HepG2 (cell line): ENCODE measurements around the gene YTHDF1. TPM values are rescaled to one million over a fixed set of nuclear protein-coding genes. Genes with fewer than 3 reads are reported as not detected.

ENCODE experiments used
- ATAC-seq: fragments of 200-7000 bp; cut with Tn5 transposase; 3 replicates; pipeline ENCODE4 v1.9.1; 2020; ENCODE audit warnings: mild to moderate bottlenecking, moderate library complexity
- BruUV-seq: library from RNA; stranded (reverse); fragments of 400-500 nt; replicated peaks from 2 replicates; lab custom pipeline; 2021; lab: Mats Ljungman, UMichigan
- CTCF ChIA-PET: fragments of 300-600 bp; formaldehyde crosslinking; extraction: SDS; loops from one replicate; lab custom pipeline; 2021; ENCODE audit warnings: low total read pairs, inconsistent platforms, low intra/inter-chr PET ratio; lab: Yijun Ruan, JAX
- POLR2A ChIA-PET: fragments of 350-600 bp; sonication (Branson Sonifier 250); formaldehyde crosslinking; loops from one replicate; lab custom pipeline; 2020; ENCODE audit warnings: antibody characterized with exemption, inconsistent platforms; lab: Yijun Ruan, JAX
- DNase-seq: peaks from one replicate; pipeline ENCODE4 v3.0.0-alpha.2; 2015; ENCODE audit warnings: low spot score
- FAIRE-seq: peaks from 3 replicates; lab custom pipeline; 2011; peaks lifted over from hg19 to GRCh38; lab: Jason Lieb, UNC
- H2AFZ ChIP-seq: one replicate; pipeline ENCODE4 v1.6.1; 2011; ENCODE audit warnings: low read length, inconsistent platforms
- H3K27ac ChIP-seq: fragments of 300-600 bp; 3 replicates; pipeline ENCODE4 v1.8.0; 2011; ENCODE audit warnings: mixed run types, mild to moderate bottlenecking, mixed read lengths, low read length, inconsistent platforms; ENCODE audit not compliant: insufficient read depth; ENCODE audit errors: extremely low read length
- H3K27me3 ChIP-seq, 2 experiments: fragments of 200-600 bp in 1 of 2; 2 replicates in 1 of 2; 3 replicates in 1 of 2; pipeline versions ENCODE4 v1.6.0 to v1.8.0; 2011; ENCODE audit warnings: low read length in 2 of 2, mild to moderate bottlenecking in 2 of 2, moderate library complexity in 2 of 2, inconsistent platforms in 1 of 2; ENCODE audit not compliant: insufficient read depth in 2 of 2, control insufficient read depth in 1 of 2
- H3K36me3 ChIP-seq, 2 experiments: fragments of 200-600 bp in 1 of 2; replicated peaks in 1 of 2; 2 replicates in 1 of 2; 3 replicates in 1 of 2; pipeline versions ENCODE4 v1.5.1 to v1.8.0; 2011; ENCODE audit warnings: low read length in 2 of 2, inconsistent platforms in 1 of 2; ENCODE audit not compliant: insufficient read depth in 2 of 2, control insufficient read depth in 1 of 2
- H3K4me1 ChIP-seq: 2 replicates; pipeline ENCODE4 v1.5.1; 2012; ENCODE audit warnings: low read length, inconsistent platforms; ENCODE audit not compliant: insufficient read depth
- H3K4me2 ChIP-seq: 2 replicates; pipeline ENCODE4 v1.6.0; 2011; ENCODE audit warnings: low read depth, low read length, inconsistent platforms
- H3K4me3 ChIP-seq, 3 experiments: fragments of 200-600 bp in 1 of 3; sonication (generic), shearing (Covaris generic) in 1 of 3; replicated peaks in 1 of 3; 2 replicates each; pipeline ENCODE4 v1.5.1; 2011 to 2016; ENCODE audit warnings: low read length in 3 of 3, inconsistent platforms in 2 of 3, low read depth in 2 of 3, mild to moderate bottlenecking in 2 of 3, control low read depth in 1 of 3, mixed read lengths in 1 of 3; ENCODE audit not compliant: insufficient read depth in 1 of 3
- H3K79me2 ChIP-seq: one replicate; pipeline ENCODE4 v1.6.1; 2011; ENCODE audit warnings: low read length, inconsistent platforms; ENCODE audit not compliant: insufficient read depth
- H3K9ac ChIP-seq: 2 replicates; pipeline ENCODE4 v1.6.0; 2011; ENCODE audit warnings: mild to moderate bottlenecking, low read depth, low read length, inconsistent platforms; ENCODE audit not compliant: insufficient read depth
- H3K9me3 ChIP-seq: 2 replicates; pipeline ENCODE4 v1.5.1; 2012; ENCODE audit warnings: mild to moderate bottlenecking, low read length
- H4K20me1 ChIP-seq: 2 replicates; pipeline ENCODE4 v1.6.0; 2011; ENCODE audit warnings: inconsistent platforms, mild to moderate bottlenecking, low read length, moderate library complexity; ENCODE audit not compliant: insufficient read depth
- EED ChIP-seq: sonication (generic); formaldehyde crosslinking; IDR thresholded peaks from 2 replicates; pipeline ENCODE4 v1.5.0; 2020; ENCODE audit warnings: mild to moderate bottlenecking, missing genetic modification reagents
- FOXP1 ChIP-seq, 2 experiments: fragments of 450-650 bp in 1 of 2; IDR thresholded peaks; 2 replicates each; pipeline ENCODE4 v1.6.1; 2017 to 2018; ENCODE audit warnings: antibody characterized with exemption in 1 of 2
- KAT2B ChIP-seq: fragments of 150-350 bp; IDR thresholded peaks from 2 replicates; pipeline ENCODE4 v1.6.1; 2014; ENCODE audit warnings: low read depth, low read length, borderline replicate concordance
- MAZ ChIP-seq, 2 experiments: sonication (generic) in 1 of 2; formaldehyde crosslinking in 1 of 2; IDR thresholded peaks; 2 replicates each; pipeline versions ENCODE4 v1.5.0 to v1.6.1; 2012 to 2020; ENCODE audit warnings: low read depth in 2 of 2, mild to moderate bottlenecking in 2 of 2, borderline replicate concordance in 1 of 2, improper control_type of control experiment in 1 of 2, low read length in 1 of 2, missing genetic modification reagents in 1 of 2, moderate library complexity in 1 of 2
- NFE2L1 ChIP-seq: sonication (generic); formaldehyde crosslinking; IDR thresholded peaks from 2 replicates; pipeline ENCODE4 v1.4.0; 2020; ENCODE audit warnings: missing genetic modification reagents, mild to moderate bottlenecking, borderline replicate concordance
- NR0B2 ChIP-seq: sonication (generic); formaldehyde crosslinking; IDR thresholded peaks from 2 replicates; pipeline ENCODE4 v1.4.0; 2020; ENCODE audit warnings: mild to moderate bottlenecking, missing genetic modification reagents
- ZNF225 ChIP-seq: sonication (generic); formaldehyde crosslinking; IDR thresholded peaks from 2 replicates; pipeline ENCODE4 v1.4.0; 2020; ENCODE audit warnings: mild to moderate bottlenecking, missing genetic modification reagents
- WGBS: methylation state at CpG from one replicate; pipeline ENCODE4 v1.1.6; 2017; ENCODE audit warnings: low lambda C conversion rate; 5-methylcytosine and 5-hydroxymethylcytosine counted together
- in situ Hi-C: cut with HindIII; loops from 2 replicates; pipeline ENCODE4 v1.10.0; 2017; ENCODE audit warnings: low pct_unique_long_range_greater_than_20kb; ENCODE audit not compliant: extremely low pct_ligation_motif_present
- intact Hi-C: fragments of 100-400 bp; cut with micrococcal nuclease; formaldehyde crosslinking; loops from one replicate; pipeline ENCODE4 v1.10.0; 2022; ENCODE audit not compliant: unreplicated experiment
- polyA plus RNA-seq, 8 experiments: library from polyadenylated mRNA; depleted of rRNA in 3 of 8; stranded (reverse) in 7 of 8; unstranded in 1 of 8; fragments of >200 nt; fragmentation: Illumina TruSeq in 4 of 8; extraction: Trizol in 4 of 8; gene quantifications; 2 replicates each; pipeline versions ENCODE4 v1.2.1 to v1.2.3, GENCODE V29; 2011 to 2016; ENCODE audit warnings: low read depth in 4 of 8, missing spikeins in 1 of 8, mixed read lengths in 1 of 8; ENCODE audit not compliant: insufficient read depth in 1 of 8
- total RNA-seq, 5 experiments: library from RNA; depleted of rRNA; stranded (reverse); fragments of >200 nt; fragmentation: Illumina TruSeq; extraction: Trizol; gene quantifications; 2 replicates each; pipeline ENCODE4 v1.2.3, GENCODE V29; 2016; ENCODE audit warnings: low read depth in 1 of 5

Gene YTHDF1
- total and polyA plus RNA-seq, 2 of the 13 experiments (the other 11 are each of a cell fraction or from before 2014, with no cell fraction given), result 34.5 to 37.7 TPM

DNA sequence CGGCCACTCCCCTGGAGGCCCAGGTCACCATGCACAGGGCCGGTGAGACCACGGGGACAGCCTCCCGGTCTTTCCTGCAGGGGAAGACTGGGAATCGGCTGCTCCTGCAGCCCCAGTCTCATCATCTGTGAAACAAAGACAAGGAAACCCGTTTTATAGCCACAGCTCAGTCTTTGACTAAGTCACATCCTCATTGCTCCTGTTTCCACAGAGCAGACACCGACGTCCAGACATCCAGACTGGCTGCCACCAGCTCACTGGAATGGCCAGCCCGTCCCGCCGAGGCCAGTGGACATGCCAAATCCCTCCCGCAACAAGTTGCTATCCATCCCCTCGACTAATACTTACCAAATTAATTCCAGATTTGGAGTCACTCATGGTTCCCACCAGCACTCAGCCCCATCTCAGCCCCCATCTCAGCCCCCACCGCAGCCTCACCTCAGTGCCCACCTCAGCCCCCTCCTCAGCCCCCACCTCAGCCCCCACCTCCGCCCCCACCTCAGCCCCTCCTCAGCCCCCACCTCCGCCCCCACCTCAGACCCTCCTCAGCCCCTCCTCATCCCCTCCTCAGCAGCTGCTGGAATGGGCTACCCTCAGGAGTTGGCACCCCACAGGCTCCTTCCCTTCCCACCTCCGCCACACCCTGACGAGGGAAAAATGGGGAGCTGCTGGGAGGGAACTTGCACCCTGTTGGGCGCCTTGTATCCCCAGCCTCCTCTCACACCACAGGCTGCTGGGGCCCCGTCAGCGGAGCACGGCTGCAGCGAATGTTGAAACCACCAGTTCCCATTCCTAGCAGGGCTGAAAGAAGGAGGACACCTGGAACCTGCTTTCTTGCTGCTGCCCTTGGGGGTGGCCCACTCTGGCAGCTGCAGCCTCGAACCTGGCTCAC is 48.7 kb downstream of the YTHDF1 start:
- DNase-seq (no peak), ATAC-seq (no peak; the same call in 2 of the 3 replicates)
- H3K4me2 ChIP-seq, result no peak overlapping the region

GRCh38 chr20:63166193-63167020 is 49.5 kb downstream of the YTHDF1 start:
- H3K36me3 ChIP-seq, result no peaks in the 10 kb centered on the region
- no peak overlapping the region for H3K4me2 ChIP-seq
- no peaks in the 10 kb centered on the region for H3K79me2 ChIP-seq
- ChIA-PET POLR2A (no interaction called here), CTCF (no interaction called here)
- no peaks in the 10 kb centered on the region for H3K9me3 ChIP-seq
- H4K20me1 ChIP-seq, result peaks cover 18% of the 10 kb centered on the region; the same call in 1 of the 2 replicates
- TF ChIP-seq NR0B2 (CRISPR knock-in tag) (no peak), KAT2B (no peak), EED (CRISPR knock-in tag) (0 out of 2 replicates have a peak, but pooled peaks have one; percentile 59), ZNF225 (CRISPR knock-in tag) (0 out of 2 replicates have a peak, but pooled peaks have one; percentile 24), NFE2L1 (CRISPR knock-in tag) (0 out of 2 replicates have a peak, but pooled peaks have one; percentile 34), MAZ (IDR thresholded peaks at IDR 0.05; ENCODE audit: borderline replicate concordance, low read depth, low read length) (no peak), MAZ (CRISPR knock-in tag; IDR thresholded peaks at IDR 0.05; ENCODE audit: low read depth) (peak; percentile 16; the same call in 1 of the 2 replicates)
- no peak overlapping the region for H3K27ac ChIP-seq
- ATAC-seq, result no peak; the same call in 1 of the 3 replicates
- H3K27me3 ChIP-seq, result peaks cover 41 to 93% of the 10 kb centered on the region in 2 experiments
- H3K4me1 ChIP-seq, result no peaks in the 10 kb centered on the region
- no TSS peak for BruUV-seq
- no peak overlapping the region for H2AFZ ChIP-seq
- no peak overlapping the region for H3K9ac ChIP-seq
- in situ Hi-C loops, result no loop called here
- no peak overlapping the region for H3K4me3 ChIP-seq
- 37% methylated on average over 26 of the region's 26 CpGs for WGBS
- no peak for DNase-seq
- intact Hi-C loops, result no loop called here
- no peak for FAIRE-seq

More for the DNA sequence above, 48.7 kb downstream of the YTHDF1 start:
- Histone ChIP-seq H3K27ac (no peak overlapping the region), H3K79me2 (no peaks in the 10 kb centered on the region), H3K27me3 (peaks cover 42 to 93% of the 10 kb centered on the region in 2 experiments), H2AFZ (no peak overlapping the region), H3K4me1 (no peaks in the 10 kb centered on the region), H3K9ac (no peak overlapping the region), H3K9me3 (no peaks in the 10 kb centered on the region), H4K20me1 (peaks cover 24% of the 10 kb centered on the region; the same call in 1 of the 2 replicates), H3K36me3 (no peaks in the 10 kb centered on the region), H3K4me3 (no peak overlapping the region)
- in situ Hi-C loops (no loop called here), intact Hi-C loops (no loop called here)
- TF ChIP-seq FOXP1 (IDR thresholded peaks at IDR 0.05) (no peak), FOXP1 (CRISPR knock-in tag; IDR thresholded peaks at IDR 0.05) (no peak), EED (CRISPR knock-in tag) (0 out of 2 replicates have a peak, but pooled peaks have one; percentile 1)
- CTCF ChIA-PET, result no interaction called here
- POLR2A ChIA-PET, result no interaction called here
- 21% methylated on average over 24 of the region's 24 CpGs for WGBS
- FAIRE-seq, result no peak
- no TSS peak for BruUV-seq
